OCI-LY7 (cell line): ENCODE data around the gene MARK4. TPM values are rescaled to one million over a fixed set of nuclear protein-coding genes. Genes with fewer than 3 reads are reported as not detected.

ENCODE experiments used
- Bru-seq: library from RNA; stranded (reverse); fragments of 400-500 nt; gene quantifications from one replicate; lab custom pipeline; 2021; lab: Mats Ljungman, UMichigan
- BruChase-seq, 2 experiments: library from RNA; stranded (reverse); fragments of 400-500 nt; gene quantifications; one replicate each; lab custom pipeline; 2021; lab: Mats Ljungman, UMichigan
- BruUV-seq: library from RNA; stranded (reverse); fragments of 400-500 nt; replicated peaks from 2 replicates; lab custom pipeline; 2021; lab: Mats Ljungman, UMichigan
- CTCF ChIA-PET: fragments of 300-600 bp; sonication (Branson Sonifier 250); formaldehyde crosslinking; loops from one replicate; lab custom pipeline; 2022; ENCODE audit warnings: antibody characterized with exemption; ENCODE audit not compliant: unreplicated experiment; lab: Charles Lee
- POLR2A ChIA-PET: fragments of 300-600 bp; sonication (Branson Sonifier 250); formaldehyde crosslinking; loops from one replicate; lab custom pipeline; 2022; ENCODE audit warnings: antibody characterized with exemption; lab: Charles Lee
- DNase-seq: peaks from one replicate; pipeline ENCODE4 v3.0.0-alpha.2; 2015; ENCODE audit warnings: low spot score
- H2AFZ ChIP-seq: fragments of 200-600 bp; sonication (generic), shearing (Covaris generic); 2 replicates; pipeline ENCODE4 v1.6.1; 2014; ENCODE audit warnings: mild to moderate bottlenecking, antibody characterized with exemption, low read length, moderate library complexity
- H3K27ac ChIP-seq: fragments of 200-600 bp; sonication (generic); 2 replicates; pipeline ENCODE4 v1.5.1; 2014; ENCODE audit warnings: mixed run types, low read depth, mild to moderate bottlenecking, moderate library complexity, low read length, inconsistent platforms; ENCODE audit not compliant: poor library complexity, severe bottlenecking
- H3K36me3 ChIP-seq: fragments of 200-600 bp; sonication (generic); 2 replicates; pipeline ENCODE4 v1.6.1; 2014; ENCODE audit warnings: mild to moderate bottlenecking, antibody characterized with exemption, low read length, moderate library complexity, mixed read lengths; ENCODE audit not compliant: insufficient read depth
- H3K4me1 ChIP-seq: fragments of 200-600 bp; sonication (generic); 2 replicates; pipeline ENCODE4 v1.5.1; 2014; ENCODE audit warnings: mild to moderate bottlenecking, low read length; ENCODE audit not compliant: insufficient read depth, poor library complexity, severe bottlenecking
- H3K4me2 ChIP-seq: fragments of 200-600 bp; sonication (generic); 2 replicates; pipeline ENCODE4 v1.6.1; 2014; ENCODE audit warnings: mild to moderate bottlenecking, low read length
- H3K4me3 ChIP-seq: fragments of 200-600 bp; sonication (generic); 2 replicates; pipeline ENCODE4 v1.5.1; 2014; ENCODE audit warnings: mild to moderate bottlenecking, low read depth, low read length; ENCODE audit not compliant: poor library complexity, severe bottlenecking
- H3K79me2 ChIP-seq: fragments of 200-600 bp; sonication (generic); 2 replicates; pipeline ENCODE4 v1.6.1; 2016; ENCODE audit warnings: low read depth, mild to moderate bottlenecking, low read length, moderate library complexity, mixed read lengths; ENCODE audit not compliant: insufficient read depth
- H3K9me2 ChIP-seq: fragments of 200-600 bp; sonication (generic); 2 replicates; pipeline ENCODE4 v1.6.1; 2016; ENCODE audit warnings: mild to moderate bottlenecking, low read length, mixed read lengths; ENCODE audit not compliant: insufficient read depth
- H3K9me3 ChIP-seq: fragments of 200-600 bp; sonication (generic); 2 replicates; pipeline ENCODE4 v1.6.1; 2014; ENCODE audit warnings: mild to moderate bottlenecking, mixed run types, low read length, mixed read lengths
- H4K20me1 ChIP-seq: fragments of 200-600 bp; sonication (generic); 2 replicates; pipeline ENCODE4 v1.6.1; 2014; ENCODE audit warnings: mild to moderate bottlenecking, antibody characterized with exemption, low read length, moderate library complexity, mixed read lengths; ENCODE audit not compliant: insufficient read depth
- EZH2phosphoT487 ChIP-seq: fragments of 200-600 bp; sonication (generic); IDR thresholded peaks from 2 replicates; pipeline ENCODE4 v1.6.1; 2018; ENCODE audit warnings: low read depth, borderline replicate concordance, mild to moderate bottlenecking, mixed run types, antibody characterized with exemption, low read length, moderate library complexity, mixed read lengths
- intact Hi-C: fragments of 100-400 bp; cut with micrococcal nuclease; formaldehyde crosslinking; loops from one replicate; pipeline ENCODE4 v1.10.0; 2022; ENCODE audit not compliant: unreplicated experiment
- long read RNA-seq: library from polyadenylated mRNA; stranded (forward); transcript quantifications from one replicate; pipeline ENCODE4 v2.0.0, GENCODE V29; 2022
- total RNA-seq, 2 experiments: library from RNA; depleted of rRNA in 1 of 2; stranded (reverse); fragments of >200 nt in 1 of 2; shearing (Covaris generic) in 1 of 2; gene quantifications; 2 replicates each; pipeline ENCODE4 v1.2.3, GENCODE V29; 2014 to 2022
- TF ChIP-seq, protein P1 (sequence below): fragments of 200-600 bp; sonication (generic); conservative IDR thresholded peaks from 2 replicates; pipeline ENCODE4 v1.5.1; 2014; ENCODE audit warnings: mild to moderate bottlenecking, antibody characterized with exemption, low read length, moderate library complexity, mixed read lengths

The MARK4 gene
- 10.4 and 14.2 TPM in 2 replicates for total RNA-seq (2014; rRNA removed; shearing (Covaris generic))
- 24.5 and 25.6 TPM in 2 replicates for total RNA-seq (2022)
- Bru-seq, nascent RNA = percentile 48 among the genes with signal in this experiment
- BruChase-seq, experiment 1, labeled RNA remaining after a 6-hour chase = percentile 57 among the genes with signal in this experiment
- BruChase-seq, experiment 2, labeled RNA remaining after a 2-hour chase = percentile 55 among the genes with signal in this experiment
- long read RNA-seq, partial matches to known transcripts = 4 of 13 reads
- long read RNA-seq, other reads (novel, unspliced or antisense) = 9 of 13 reads

GRCh38 chr19:45250832-45251451, at the start of gene MARK4:
MARK4 (plus strand) TSS chr19:45251271; CDS start chr19:45251589, 318 bp downstream.
- Histone ChIP-seq H3K79me2 (no peaks in the 10 kb centered on the region), H2AFZ (peak within 1 kb of the TSS; percentile 76), H3K36me3 (no peaks in the 10 kb centered on the region), H3K4me2 (peak within 1 kb of the TSS; percentile 82), H3K27ac (no peak within 1 kb of the TSS), H3K9me3 (no peaks in the 10 kb centered on the region), H3K4me3 (peak within 1 kb of the TSS; percentile 72), H3K9me2 (no peaks in the 10 kb centered on the region), H4K20me1 (no peaks in the 10 kb centered on the region), H3K4me1 (peaks cover 34% of the 10 kb centered on the region)
- CTCF ChIA-PET = interaction anchor here (0.6 kb wide), 2 partner anchors 87 to 345 kb away, joined by 3 to 19 read pairs; partner anchors contain the start of gene APOE
- POLR2A ChIA-PET = interaction anchor here (0.7 kb wide), 1 partner anchor 159 kb away, joined by 4 read pairs; no protein-coding TSS in a partner anchor
- TF ChIP-seq, protein P1, sequence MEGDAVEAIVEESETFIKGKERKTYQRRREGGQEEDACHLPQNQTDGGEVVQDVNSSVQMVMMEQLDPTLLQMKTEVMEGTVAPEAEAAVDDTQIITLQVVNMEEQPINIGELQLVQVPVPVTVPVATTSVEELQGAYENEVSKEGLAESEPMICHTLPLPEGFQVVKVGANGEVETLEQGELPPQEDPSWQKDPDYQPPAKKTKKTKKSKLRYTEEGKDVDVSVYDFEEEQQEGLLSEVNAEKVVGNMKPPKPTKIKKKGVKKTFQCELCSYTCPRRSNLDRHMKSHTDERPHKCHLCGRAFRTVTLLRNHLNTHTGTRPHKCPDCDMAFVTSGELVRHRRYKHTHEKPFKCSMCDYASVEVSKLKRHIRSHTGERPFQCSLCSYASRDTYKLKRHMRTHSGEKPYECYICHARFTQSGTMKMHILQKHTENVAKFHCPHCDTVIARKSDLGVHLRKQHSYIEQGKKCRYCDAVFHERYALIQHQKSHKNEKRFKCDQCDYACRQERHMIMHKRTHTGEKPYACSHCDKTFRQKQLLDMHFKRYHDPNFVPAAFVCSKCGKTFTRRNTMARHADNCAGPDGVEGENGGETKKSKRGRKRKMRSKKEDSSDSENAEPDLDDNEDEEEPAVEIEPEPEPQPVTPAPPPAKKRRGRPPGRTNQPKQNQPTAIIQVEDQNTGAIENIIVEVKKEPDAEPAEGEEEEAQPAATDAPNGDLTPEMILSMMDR = no peak
- no peak for TF ChIP-seq EZH2phosphoT487
- peak; percentile 76 for DNase-seq
- intact Hi-C loops = loop anchor here (5.0 kb wide), 1 partner anchor 86 kb away; no protein-coding TSS in a partner anchor
- no TSS peak for BruUV-seq

GRCh38 chr19:45202637-45203036, 48.4 kb upstream of the MARK4 start:
- TF ChIP-seq, protein P1 = no peak
- TF ChIP-seq EZH2phosphoT487 = no peak
- H2AFZ ChIP-seq = no peak overlapping the region
- no peaks in the 10 kb centered on the region for H3K36me3 ChIP-seq
- H3K79me2 ChIP-seq = no peaks in the 10 kb centered on the region
- intact Hi-C loops = no loop called here
- no peak for DNase-seq
- no peak overlapping the region for H3K4me2 ChIP-seq
- no peak overlapping the region for H3K4me3 ChIP-seq
- H3K27ac ChIP-seq = no peak overlapping the region
- no peaks in the 10 kb centered on the region for H3K9me2 ChIP-seq
- no peaks in the 10 kb centered on the region for H3K9me3 ChIP-seq
- POLR2A ChIA-PET = no interaction called here
- no peaks in the 10 kb centered on the region for H4K20me1 ChIP-seq
- BruUV-seq = no TSS peak
- H3K4me1 ChIP-seq = no peaks in the 10 kb centered on the region
- CTCF ChIA-PET = no interaction called here
